HEK293T (cell line): ENCODE data around the gene ZMIZ1.

Source experiments
- BHLHE40 ChIP-seq: fragments of 450-650 bp; IDR thresholded peaks from 2 replicates; pipeline ENCODE4 v1.6.1; 2016; ENCODE audit warnings: mild to moderate bottlenecking, moderate library complexity, borderline replicate concordance
- ELF4 ChIP-seq: fragments of 450-650 bp; IDR thresholded peaks from 2 replicates; pipeline ENCODE4 v1.6.1; 2017; ENCODE audit warnings: antibody characterized with exemption
- FOXM1 ChIP-seq: fragments of 450-650 bp; IDR thresholded peaks from 2 replicates; pipeline ENCODE4 v1.6.1; 2017; ENCODE audit warnings: mild to moderate bottlenecking, borderline replicate concordance
- PKNOX1 ChIP-seq: fragments of 450-650 bp; IDR thresholded peaks from 2 replicates; pipeline ENCODE4 v1.6.1; 2016
- SP1 ChIP-seq: fragments of 450-650 bp; IDR thresholded peaks from 2 replicates; pipeline ENCODE4 v1.6.1; 2017
- TARDBP ChIP-seq: fragments of 450-650 bp; IDR thresholded peaks from 2 replicates; pipeline ENCODE4 v1.6.1; 2016

- TF ChIP-seq PKNOX1 (no peak), TARDBP (no peak), FOXM1 (no peak), SP1 (no peak), BHLHE40 (no peak), ELF4 (no peak)
These were observed 216.8 kb downstream of the ZMIZ1 start for GRCh38 chr10:79285315-79286197.
